Naive thymus-derived CD4-positive, alpha-beta T cell (primary cell): ENCODE measurements around the gene OSBPL9. TPM values are rescaled to one million over a fixed set of nuclear protein-coding genes. Genes with fewer than 3 reads are reported as not detected.

Experiments
- ATAC-seq: fragments of 150-1000 bp; cut with Tn5 transposase; 2 replicates; pipeline ENCODE4 v1.10.0; 2021; ENCODE audit warnings: mild to moderate bottlenecking, moderate library complexity
- CTCF ChIA-PET: fragments of 350-600 bp; sonication (Branson Sonifier 250); formaldehyde crosslinking; loops from one replicate; lab custom pipeline; 2021; ENCODE audit warnings: antibody characterized with exemption; lab: Charles Lee
- POLR2A ChIA-PET: fragments of 350-600 bp; sonication (Branson Sonifier 250); formaldehyde crosslinking; loops from one replicate; lab custom pipeline; 2021; ENCODE audit warnings: antibody characterized with exemption, inconsistent platforms; lab: Charles Lee
- DNase-seq, 9 donors: peaks; one replicate each; pipeline versions ENCODE4 v3.0.0 to v3.0.0-alpha.2; 2020 to 2022; ENCODE audit warnings: mixed read lengths in 1 of 9
- H3K27ac ChIP-seq: one replicate; pipeline ENCODE4 v1.7.0; 2013; ENCODE audit warnings: mild to moderate bottlenecking, low read depth, low read length, moderate library complexity
- H3K27me3 ChIP-seq, 2 donors: one replicate each; pipeline ENCODE4 v1.7.0; 2013; ENCODE audit warnings: low read length in 2 of 2, mild to moderate bottlenecking in 2 of 2, moderate library complexity in 2 of 2; ENCODE audit not compliant: control insufficient read depth in 2 of 2, insufficient read depth in 2 of 2
- H3K36me3 ChIP-seq, 3 experiments: 1 replicate in 2 of 3; 2 replicates in 1 of 3; pipeline ENCODE4 v1.7.0; 2013; ENCODE audit warnings: low read length in 3 of 3, mild to moderate bottlenecking in 3 of 3, moderate library complexity in 1 of 3; ENCODE audit not compliant: insufficient read depth in 3 of 3, control insufficient read depth in 2 of 3
- H3K4me1 ChIP-seq, 2 donors: one replicate each; pipeline ENCODE4 v1.7.0; 2013; ENCODE audit warnings: low read length in 2 of 2, mild to moderate bottlenecking in 2 of 2, moderate library complexity in 1 of 2; ENCODE audit not compliant: control insufficient read depth in 2 of 2, insufficient read depth in 2 of 2
- H3K4me3 ChIP-seq: 2 replicates; pipeline ENCODE4 v1.7.0; 2013; ENCODE audit warnings: mild to moderate bottlenecking, low read length
- H3K9me3 ChIP-seq, 3 experiments: 1 replicate in 2 of 3; 2 replicates in 1 of 3; pipeline ENCODE4 v1.7.0; 2013; ENCODE audit warnings: low read length in 3 of 3; ENCODE audit not compliant: control insufficient read depth in 2 of 3
- H3K27ac Mint-ChIP-seq, 9 donors: one replicate each; pipeline ENCODE4 v1.8.0; 2020 to 2022; ENCODE audit warnings: mixed read lengths in 9 of 9, mild to moderate bottlenecking in 8 of 9, moderate library complexity in 5 of 9, inconsistent platforms in 2 of 9
- H3K27me3 Mint-ChIP-seq, 5 donors: one replicate each; pipeline ENCODE4 v1.8.0; 2021 to 2022; ENCODE audit warnings: mixed read lengths in 5 of 5, mild to moderate bottlenecking in 1 of 5
- H3K36me3 Mint-ChIP-seq, 5 donors: one replicate each; pipeline ENCODE4 v1.8.0; 2020 to 2022; ENCODE audit warnings: mixed read lengths in 5 of 5, mild to moderate bottlenecking in 3 of 5, inconsistent platforms in 1 of 5
- H3K4me1 Mint-ChIP-seq, 7 donors: one replicate each; pipeline ENCODE4 v1.8.0; 2020 to 2022; ENCODE audit warnings: mixed read lengths in 7 of 7, mild to moderate bottlenecking in 3 of 7, inconsistent platforms in 1 of 7
- H3K4me3 Mint-ChIP-seq, 10 donors: one replicate each; pipeline ENCODE4 v1.8.0; 2020 to 2022; ENCODE audit warnings: mild to moderate bottlenecking in 10 of 10, mixed read lengths in 10 of 10, moderate library complexity in 6 of 10, inconsistent platforms in 2 of 10
- H3K9me3 Mint-ChIP-seq, 11 donors: one replicate each; pipeline ENCODE4 v1.8.0; 2020 to 2022; ENCODE audit warnings: mixed read lengths in 11 of 11, mild to moderate bottlenecking in 4 of 11, inconsistent platforms in 1 of 11, moderate library complexity in 1 of 11
- intact Hi-C, 2 donors: fragments of 100-400 bp; cut with micrococcal nuclease; formaldehyde crosslinking; loops; one replicate each; pipeline ENCODE4 v1.15.1; 2023
- polyA plus RNA-seq, 2 donors: library from polyadenylated mRNA; unstranded; fragments of 300-500 nt; fragmentation: Illumina TruSeq; gene quantifications; one replicate each; pipeline ENCODE4 v1.2.3, GENCODE V29; 2021
- total RNA-seq, 6 experiments: library from RNA in 5 of 6; stranded (reverse) in 5 of 6; gene quantifications; 1 replicate in 5 of 6; 2 replicates in 1 of 6; pipeline ENCODE4 v1.2.3 and lab custom pipeline; 2021 to 2026

OSBPL9 gene
- total and polyA plus RNA-seq, 7 experiments from 2014 or later, result 44.5 to 63.2 (median 46.6) TPM

GRCh38 chr1:51581238-51581637 is 35.7 kb upstream of the OSBPL9 start:
- no peak for DNase-seq
- intact Hi-C loops, result no loop called here

GRCh38 chr1:51583532-51583931 is 33.4 kb upstream of the OSBPL9 start:
- no peaks in the 10 kb centered on the region for H3K9me3 ChIP-seq
- H3K4me3 Mint-ChIP-seq, result no peak overlapping the region
- no peaks in the 10 kb centered on the region for H3K27me3 ChIP-seq
- no peaks in the 10 kb centered on the region for H3K36me3 ChIP-seq
- no peak overlapping the region for H3K27ac ChIP-seq
- ChIA-PET POLR2A (no interaction called here), CTCF (no interaction called here)
- intact Hi-C loops, result no loop called here
- no peak for ATAC-seq
- peaks cover 0 to 10% (median 0%) of the 10 kb centered on the region in 7 donors for H3K4me1 Mint-ChIP-seq
- no peak for DNase-seq
- no peaks in the 10 kb centered on the region for H3K9me3 Mint-ChIP-seq
- no peaks in the 10 kb centered on the region for H3K27me3 Mint-ChIP-seq
- no peak overlapping the region for H3K27ac Mint-ChIP-seq
- H3K36me3 Mint-ChIP-seq, result no peaks in the 10 kb centered on the region
- H3K4me1 ChIP-seq, result no peaks in the 10 kb centered on the region
- H3K4me3 ChIP-seq, result no peak overlapping the region

More at GRCh38 chr1:51581238-51581637, 35.7 kb upstream of the OSBPL9 start:
- Histone ChIP-seq H3K36me3 (no peaks in the 10 kb centered on the region), H3K4me1 (peaks cover 0 to 4% of the 10 kb centered on the region in 2 donors), H3K27me3 (no peaks in the 10 kb centered on the region), H3K9me3 (no peaks in the 10 kb centered on the region), H3K27ac (no peak overlapping the region), H3K4me3 (no peak overlapping the region)
- ChIA-PET CTCF (no interaction called here), POLR2A (no interaction called here)
- no peak overlapping the region for H3K27ac Mint-ChIP-seq
- H3K4me1 Mint-ChIP-seq, result peaks cover 0 to 31% (median 10%) of the 10 kb centered on the region in 7 donors
- peaks cover 0 to 4% (median 0%) of the 10 kb centered on the region in 11 donors for H3K9me3 Mint-ChIP-seq
- ATAC-seq, result no peak
- H3K36me3 Mint-ChIP-seq, result peaks cover 0 to 5% (median 0%) of the 10 kb centered on the region in 5 donors
- H3K4me3 Mint-ChIP-seq, result no peak overlapping the region
- H3K27me3 Mint-ChIP-seq, result no peaks in the 10 kb centered on the region

- Mint-ChIP-seq H3K4me3 (no peak overlapping the region), H3K27me3 (peaks cover 0 to 2% (median 0%) of the 10 kb centered on the region in 5 donors), H3K36me3 (no peaks in the 10 kb centered on the region), H3K9me3 (no peaks in the 10 kb centered on the region), H3K27ac (no peak overlapping the region), H3K4me1 (peaks cover 0 to 5% (median 0%) of the 10 kb centered on the region in 7 donors)
- CTCF ChIA-PET, result no interaction called here
- intact Hi-C loops, result no loop called here
- H3K9me3 ChIP-seq, result no peaks in the 10 kb centered on the region
- DNase-seq, result no peak
- ATAC-seq, result no peak
- no peak overlapping the region for H3K4me3 ChIP-seq
- H3K4me1 ChIP-seq, result no peaks in the 10 kb centered on the region
- no peaks in the 10 kb centered on the region for H3K36me3 ChIP-seq
- H3K27ac ChIP-seq, result no peak overlapping the region
- no peaks in the 10 kb centered on the region for H3K27me3 ChIP-seq
- POLR2A ChIA-PET, result no interaction called here
Observed at GRCh38 chr1:51584021-51584420, 32.9 kb upstream of the OSBPL9 start.

GRCh38 chr1:51592711-51593110 is 24.2 kb upstream of the OSBPL9 start:
- no peaks in the 10 kb centered on the region for H3K27me3 ChIP-seq
- Mint-ChIP-seq H3K9me3 (no peaks in the 10 kb centered on the region), H3K36me3 (no peaks in the 10 kb centered on the region), H3K27me3 (peaks cover 0 to 2% (median 0%) of the 10 kb centered on the region in 5 donors), H3K4me1 (no peaks in the 10 kb centered on the region), H3K4me3 (no peak overlapping the region), H3K27ac (no peak overlapping the region)
- no peaks in the 10 kb centered on the region for H3K4me1 ChIP-seq
- H3K9me3 ChIP-seq, result no peaks in the 10 kb centered on the region
- ChIA-PET POLR2A (no interaction called here), CTCF (no interaction called here)
- intact Hi-C loops, result no loop called here
- no peak overlapping the region for H3K4me3 ChIP-seq
- ATAC-seq (no peak), DNase-seq (no peak)
- no peaks in the 10 kb centered on the region for H3K36me3 ChIP-seq
- no peak overlapping the region for H3K27ac ChIP-seq

- no peak overlapping the region for H3K4me3 Mint-ChIP-seq
- Histone ChIP-seq H3K9me3 (no peaks in the 10 kb centered on the region), H3K27me3 (no peaks in the 10 kb centered on the region), H3K27ac (no peak overlapping the region), H3K4me1 (no peaks in the 10 kb centered on the region), H3K4me3 (no peak overlapping the region), H3K36me3 (no peaks in the 10 kb centered on the region)
- DNase-seq (no peak), ATAC-seq (no peak)
- no peaks in the 10 kb centered on the region for H3K36me3 Mint-ChIP-seq
- H3K9me3 Mint-ChIP-seq, result no peaks in the 10 kb centered on the region
- ChIA-PET CTCF (no interaction called here), POLR2A (no interaction called here)
- H3K27ac Mint-ChIP-seq, result no peak overlapping the region
- no peaks in the 10 kb centered on the region for H3K4me1 Mint-ChIP-seq
- peaks cover 0 to under 1% (median 0%) of the 10 kb centered on the region in 5 donors for H3K27me3 Mint-ChIP-seq
- intact Hi-C loops, result no loop called here
Observed at GRCh38 chr1:51594716-51595115, 22.2 kb upstream of the OSBPL9 start.

GRCh38 chr1:51600529-51600928 is 16.4 kb upstream of the OSBPL9 start:
- Mint-ChIP-seq H3K27me3 (peaks cover 0 to 1% (median 0%) of the 10 kb centered on the region in 5 donors), H3K4me1 (no peaks in the 10 kb centered on the region), H3K36me3 (no peaks in the 10 kb centered on the region), H3K4me3 (no peak overlapping the region), H3K9me3 (no peaks in the 10 kb centered on the region), H3K27ac (no peak overlapping the region)
- no peaks in the 10 kb centered on the region for H3K27me3 ChIP-seq
- H3K9me3 ChIP-seq, result no peaks in the 10 kb centered on the region
- H3K4me1 ChIP-seq, result no peaks in the 10 kb centered on the region
- no peak for DNase-seq
- H3K36me3 ChIP-seq, result no peaks in the 10 kb centered on the region
- ChIA-PET POLR2A (no interaction called here), CTCF (no interaction called here)
- intact Hi-C loops, result no loop called here
- no peak for ATAC-seq
- H3K27ac ChIP-seq, result no peak overlapping the region
- no peak overlapping the region for H3K4me3 ChIP-seq

GRCh38 chr1:51600965-51601364 is 15.9 kb upstream of the OSBPL9 start:
- ATAC-seq (no peak), DNase-seq (no peak)
- H3K9me3 ChIP-seq, result no peaks in the 10 kb centered on the region
- no peaks in the 10 kb centered on the region for H3K9me3 Mint-ChIP-seq
- H3K27me3 Mint-ChIP-seq, result peaks cover 0 to 1% (median 0%) of the 10 kb centered on the region in 5 donors
- H3K4me3 Mint-ChIP-seq, result no peak overlapping the region
- no peak overlapping the region for H3K27ac ChIP-seq
- H3K27me3 ChIP-seq, result no peaks in the 10 kb centered on the region
- no peak overlapping the region for H3K27ac Mint-ChIP-seq
- H3K4me3 ChIP-seq, result no peak overlapping the region
- no peaks in the 10 kb centered on the region for H3K36me3 ChIP-seq
- no peaks in the 10 kb centered on the region for H3K36me3 Mint-ChIP-seq
- no peaks in the 10 kb centered on the region for H3K4me1 ChIP-seq
- ChIA-PET POLR2A (no interaction called here), CTCF (no interaction called here)
- no peaks in the 10 kb centered on the region for H3K4me1 Mint-ChIP-seq
- intact Hi-C loops, result no loop called here
